HG03439 (cell line): ENCODE data around the gene TNIK.
"Not testable (repeated sequence)": the region's sequence is repeated elsewhere in the genome, so short reads cannot be mapped to it uniquely, and the experiment has no call there.

ENCODE experiments used
- ATAC-seq: cut with Tn5 transposase; IDR thresholded peaks from one replicate; pipeline ENCODE4 v1.9.1; 2021; ENCODE audit warnings: mild to moderate bottlenecking, moderate library complexity; ENCODE audit not compliant: unreplicated experiment

Gene TNIK

DNA sequence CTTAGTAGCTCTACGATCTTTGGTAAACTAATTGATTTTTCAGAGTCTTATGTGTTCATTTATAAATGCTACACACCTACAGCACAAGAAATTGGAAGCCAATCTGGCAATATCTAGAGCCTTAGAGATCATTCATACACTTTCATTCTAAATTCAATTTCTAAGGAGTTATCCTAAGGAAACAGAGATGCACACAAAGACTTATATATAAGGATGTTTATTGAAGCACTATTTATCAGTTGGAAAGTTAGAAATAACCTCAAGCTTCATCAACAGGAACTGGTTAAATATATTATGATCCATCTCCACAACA, 12.7 kb downstream of the TNIK start:
- ATAC-seq = not testable (repeated sequence)

DNA sequence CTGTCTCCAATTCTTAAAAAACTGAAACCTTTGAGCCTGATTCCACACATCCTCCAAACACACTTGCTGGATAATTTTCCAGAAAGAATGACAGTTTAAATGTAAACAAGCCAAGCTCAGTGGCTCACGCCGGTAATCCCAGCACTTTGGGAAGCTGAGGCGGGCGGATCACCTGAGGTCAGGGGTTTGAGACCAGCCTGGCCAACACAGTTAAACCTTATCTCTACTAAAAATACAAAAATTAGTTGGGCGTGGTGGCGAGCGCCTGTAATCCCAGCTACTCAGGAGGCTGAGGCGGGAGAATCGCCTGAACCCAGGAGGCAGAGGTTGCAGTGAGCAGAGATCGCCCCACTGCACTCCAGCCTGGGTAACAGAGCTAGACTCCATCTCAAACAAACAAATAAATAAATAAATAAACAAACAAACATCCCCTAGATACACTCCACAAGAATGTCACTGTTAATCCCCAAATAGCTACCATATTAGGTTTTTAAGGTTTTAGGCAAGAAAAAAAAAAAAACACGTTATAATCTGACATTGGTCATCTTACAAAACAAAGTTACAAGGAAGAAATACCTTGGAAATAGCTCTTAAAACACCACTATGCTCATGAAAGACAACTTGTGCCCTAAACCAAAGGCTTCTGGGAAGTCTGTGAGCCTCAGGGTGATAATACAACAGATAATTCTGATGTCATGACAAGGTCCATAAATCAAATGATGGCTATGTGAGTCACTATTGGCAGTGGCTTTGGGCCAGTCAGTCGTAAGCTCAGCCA, 13.2 kb downstream of the TNIK start:
- ATAC-seq = no peak

DNA sequence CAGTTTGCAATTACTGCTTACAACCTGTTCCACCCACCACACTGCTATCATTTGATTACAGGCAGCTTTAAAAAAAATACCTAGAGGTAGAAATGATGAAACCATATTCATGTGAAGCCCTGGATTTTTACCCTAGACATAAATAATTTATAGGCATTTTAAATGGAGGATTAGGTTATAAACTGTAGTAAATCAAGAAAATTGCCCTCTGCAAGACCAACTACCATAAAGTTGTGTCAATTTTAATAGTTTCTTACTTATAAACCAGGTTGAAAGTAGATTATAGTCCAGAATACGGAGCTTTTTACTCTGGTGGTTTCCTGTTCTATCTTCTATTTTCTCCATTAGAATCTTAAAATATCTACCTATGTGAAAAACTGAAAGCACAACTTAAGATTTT, 13.9 kb downstream of the TNIK start:
- ATAC-seq = no peak

DNA sequence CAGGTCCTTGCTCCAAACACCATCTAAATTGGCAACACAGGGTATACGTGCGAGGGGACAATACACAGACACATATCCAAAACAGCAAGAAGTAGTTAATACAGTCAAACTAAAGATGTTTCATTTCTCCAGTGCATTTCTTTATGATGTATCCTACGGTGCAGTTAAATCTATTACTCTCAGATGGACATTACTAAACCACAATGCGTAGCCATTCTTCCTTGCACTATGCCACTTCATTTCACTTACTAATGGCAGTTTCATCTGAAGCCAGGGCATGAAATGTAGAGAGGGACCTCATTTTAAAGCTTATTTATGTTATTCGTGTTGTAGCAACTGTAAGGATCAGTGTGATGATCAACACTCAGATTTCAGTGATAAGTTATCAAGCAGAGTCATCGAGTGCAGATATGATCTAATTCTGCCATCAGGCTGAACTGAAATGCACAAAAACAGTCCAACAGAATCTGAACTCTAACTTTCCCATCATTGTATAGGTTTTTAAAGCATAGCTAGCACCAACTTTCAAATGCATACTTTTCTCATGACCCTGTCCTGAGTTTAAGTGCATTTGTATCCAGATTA, 14.5 kb downstream of the TNIK start:
- ATAC-seq = no peak

DNA sequence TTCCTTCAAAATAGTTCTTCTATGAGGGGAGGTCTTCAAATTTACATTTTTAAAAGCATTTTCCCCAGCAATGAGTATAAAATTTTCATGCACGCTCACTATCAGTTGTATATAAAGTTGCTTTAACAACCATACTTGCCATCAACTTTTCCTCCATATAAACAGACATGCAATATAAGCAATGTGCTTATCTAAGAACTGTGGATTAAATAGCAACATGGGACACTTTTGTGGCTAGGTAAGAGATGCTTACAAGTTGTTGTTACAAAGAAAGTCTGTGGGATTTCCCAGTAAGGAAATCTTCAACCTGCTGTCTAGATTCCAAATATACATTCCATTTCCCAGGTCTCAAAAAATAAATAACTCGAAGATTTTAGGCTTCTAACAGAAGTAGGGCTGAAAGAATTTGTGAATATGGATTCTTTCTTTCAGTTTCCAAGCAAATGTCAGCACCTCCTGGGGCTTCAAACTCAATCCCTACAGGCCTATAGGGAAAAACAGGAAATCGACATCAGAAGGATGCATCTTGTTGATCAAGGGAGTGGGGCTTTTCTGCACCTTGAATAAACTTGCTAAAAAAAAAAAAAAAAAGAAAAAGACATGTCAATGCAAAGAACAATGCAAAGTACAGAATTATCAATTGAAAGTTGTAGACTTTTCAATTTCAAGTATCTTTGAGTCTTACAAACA, 16.1 kb downstream of the TNIK start:
- no peak for ATAC-seq

DNA sequence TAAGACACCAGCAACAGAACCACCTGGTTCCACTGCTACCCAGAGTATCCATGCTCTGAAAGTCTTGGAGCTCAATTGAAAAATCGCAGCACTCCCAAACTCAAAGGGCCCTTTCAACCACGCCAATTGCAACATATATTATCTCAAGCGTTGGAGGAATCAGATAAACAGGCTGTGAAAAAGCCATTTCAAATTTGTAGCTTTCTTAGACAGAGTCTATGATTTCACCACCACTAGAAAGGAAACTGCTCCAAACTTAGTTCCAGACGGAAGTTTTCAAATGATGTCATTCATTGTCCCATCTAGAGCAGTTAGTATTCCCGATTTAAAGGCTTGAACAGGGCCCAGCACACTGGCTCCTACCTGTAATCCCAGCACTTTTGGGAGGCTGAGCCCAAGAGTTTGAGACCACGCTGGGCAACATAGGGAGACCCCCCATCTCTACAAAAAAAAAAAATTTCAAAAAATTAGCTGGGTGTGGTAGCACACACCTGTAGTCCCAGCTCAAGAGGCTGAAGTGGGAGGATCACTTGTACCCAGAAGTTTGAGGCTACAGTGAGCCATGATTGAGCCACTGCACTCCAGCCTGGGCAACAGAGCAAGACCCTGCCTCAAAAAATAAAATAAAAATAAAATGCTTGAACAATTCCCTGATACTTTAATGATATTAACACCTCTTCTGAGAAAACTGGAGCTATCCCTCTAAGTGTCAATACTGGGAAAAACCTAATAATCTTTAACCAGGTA, 16.8 kb downstream of the TNIK start:
- no peak for ATAC-seq

- ATAC-seq = no peak
Measured at GRCh38 chr3:171442184-171442583, 18.0 kb downstream of the TNIK start.

DNA sequence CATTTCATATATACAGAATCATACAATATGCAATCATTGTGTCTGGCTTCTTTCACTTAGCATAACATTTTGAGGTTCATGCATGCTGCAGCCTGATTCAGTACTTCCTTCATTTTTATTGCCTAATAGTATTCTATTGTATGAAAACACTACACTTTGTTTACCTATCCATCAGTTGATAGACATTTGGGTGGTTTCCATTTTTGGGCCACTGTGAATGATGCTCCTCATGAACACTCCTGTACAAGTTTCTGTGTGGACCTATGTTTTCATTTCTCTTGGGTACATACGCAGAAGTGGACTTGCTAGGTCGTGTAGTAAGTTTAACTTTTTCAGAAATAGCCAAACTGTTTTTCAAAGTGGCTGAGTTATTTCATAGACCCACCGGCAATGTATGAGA, 18.8 kb downstream of the TNIK start:
- no peak for ATAC-seq

DNA sequence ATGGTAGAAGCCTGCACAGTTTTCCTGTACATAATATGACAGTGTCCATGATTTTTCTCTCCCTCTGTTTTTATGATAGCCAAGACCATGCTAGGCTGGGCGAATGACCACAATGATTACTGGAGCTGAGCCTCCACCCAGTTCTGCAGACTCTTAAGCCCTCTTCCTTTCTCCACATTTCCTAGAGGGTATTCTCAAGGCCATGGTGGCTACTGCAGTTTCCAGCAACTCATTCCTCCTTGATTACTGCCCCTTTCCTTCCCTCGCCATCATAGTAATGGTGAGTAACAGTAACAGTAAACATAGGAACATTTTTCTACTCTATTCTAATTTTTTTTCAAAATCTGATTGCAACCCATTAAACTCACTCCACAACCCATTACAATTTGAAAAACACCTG, 20.2 kb downstream of the TNIK start:
- ATAC-seq = no peak

DNA sequence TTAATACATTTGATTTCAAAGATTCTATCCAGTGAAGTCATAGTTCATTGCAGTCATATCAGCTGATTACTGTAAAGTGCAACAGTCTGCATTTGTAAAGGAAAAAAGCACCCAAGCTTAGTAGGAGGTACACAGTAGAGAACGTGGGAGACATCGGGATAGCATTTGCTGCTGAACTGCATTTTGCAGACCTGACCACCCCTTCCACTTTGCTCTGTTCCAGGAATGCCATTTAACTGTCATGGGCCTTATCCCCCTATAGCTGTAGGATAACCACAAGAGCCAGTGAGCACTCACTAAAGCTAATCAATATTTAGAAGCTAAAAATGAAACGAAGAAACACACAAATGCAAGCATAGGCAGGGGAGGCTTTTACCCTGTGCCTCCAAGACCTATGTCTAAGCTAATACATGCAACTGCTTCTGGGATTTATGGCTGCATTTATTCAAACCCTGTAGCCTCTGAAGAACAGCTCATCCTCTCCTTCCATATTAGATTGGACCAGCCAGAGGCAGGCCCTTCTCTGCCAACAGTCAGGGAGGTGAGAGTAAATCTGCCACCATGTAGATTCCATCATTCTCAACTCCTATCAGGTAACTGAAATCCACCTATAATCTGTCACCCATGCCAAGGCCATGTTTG, 23.0 kb downstream of the TNIK start:
- no peak for ATAC-seq

DNA sequence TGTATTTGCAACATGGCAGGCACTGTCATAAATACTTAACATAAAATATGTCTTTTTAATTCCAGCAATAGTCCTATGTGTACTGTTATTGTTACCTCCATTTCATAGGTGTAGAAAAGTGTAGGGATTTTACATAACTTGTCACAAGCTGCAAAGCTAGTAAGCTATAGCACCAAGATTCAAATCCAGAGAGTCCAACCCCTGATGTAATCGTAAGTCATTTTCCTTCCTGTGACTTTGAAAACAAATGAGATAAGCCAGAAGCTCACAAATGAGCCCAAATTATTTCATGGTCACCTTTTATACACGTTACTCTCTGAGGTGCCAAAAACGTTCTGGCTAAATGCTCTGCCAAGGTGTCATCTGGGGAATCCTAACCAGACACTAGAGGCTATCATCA, 23.8 kb downstream of the TNIK start:
- ATAC-seq = no peak

DNA sequence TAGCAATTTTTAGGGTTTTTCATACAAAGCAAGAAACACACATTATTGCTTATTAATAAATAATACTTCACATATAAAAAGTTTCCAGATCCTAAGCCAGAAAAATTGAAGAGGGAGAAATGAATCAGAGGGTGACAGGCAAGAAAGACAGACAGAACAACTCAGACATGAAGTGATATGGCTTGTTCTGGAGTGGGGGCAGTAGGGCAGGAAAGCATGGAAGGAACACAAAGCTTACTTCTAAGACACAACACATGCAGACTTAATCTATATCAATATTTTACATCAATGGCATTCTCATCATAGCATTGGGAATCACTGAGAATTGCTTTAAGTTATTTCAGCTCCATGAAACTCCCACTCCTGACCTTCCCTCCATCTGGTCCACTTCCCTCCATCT, 24.4 kb downstream of the TNIK start:
- no peak for ATAC-seq

GRCh38 chr3:171435143-171435542, 25.1 kb downstream of the TNIK start:
- no peak for ATAC-seq

DNA sequence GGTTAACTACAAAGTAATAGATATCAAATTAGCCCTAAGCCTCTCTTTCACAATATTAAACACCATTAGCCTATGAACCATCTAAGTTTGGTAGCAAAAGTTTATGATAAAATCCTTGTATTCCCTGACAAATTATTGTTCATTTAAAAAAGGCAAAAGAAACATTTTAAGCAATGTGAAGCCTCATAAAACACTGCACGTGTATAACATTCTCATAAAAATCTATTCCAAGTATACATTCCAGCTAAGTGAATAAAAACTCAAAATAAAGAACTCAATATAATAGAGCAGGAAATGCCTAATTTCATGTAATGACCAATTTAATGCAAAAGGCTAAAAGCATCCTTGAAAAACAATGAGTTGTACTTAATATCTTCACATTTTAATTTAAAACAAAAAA, 27.7 kb downstream of the TNIK start:
- ATAC-seq = no peak

- no peak for ATAC-seq
Measured at GRCh38 chr3:171431550-171431949, 28.7 kb downstream of the TNIK start.

- no peak for ATAC-seq
Measured at GRCh38 chr3:171430530-171430929, 29.7 kb downstream of the TNIK start.

- ATAC-seq = no peak
Measured at GRCh38 chr3:171429635-171430034, 30.6 kb downstream of the TNIK start.

DNA sequence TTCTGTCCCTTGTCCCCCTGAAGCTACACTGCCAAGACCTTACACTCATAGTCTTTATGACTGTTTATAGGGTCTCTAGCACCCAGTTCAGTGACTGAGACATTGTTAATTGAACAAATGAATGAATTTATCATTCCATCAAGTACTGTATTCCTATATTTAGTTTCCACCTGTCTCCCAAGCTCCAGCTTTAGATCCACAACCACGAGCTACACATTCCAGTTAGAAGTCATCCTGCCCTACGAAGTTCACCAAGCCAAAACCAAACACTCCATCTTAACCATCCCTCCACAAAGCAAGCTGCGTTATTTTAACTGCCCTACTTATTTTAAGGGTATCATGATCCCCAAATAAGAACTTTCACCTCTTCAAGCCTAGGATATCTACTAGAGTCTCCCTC, 31.3 kb downstream of the TNIK start:
- ATAC-seq = no peak

DNA sequence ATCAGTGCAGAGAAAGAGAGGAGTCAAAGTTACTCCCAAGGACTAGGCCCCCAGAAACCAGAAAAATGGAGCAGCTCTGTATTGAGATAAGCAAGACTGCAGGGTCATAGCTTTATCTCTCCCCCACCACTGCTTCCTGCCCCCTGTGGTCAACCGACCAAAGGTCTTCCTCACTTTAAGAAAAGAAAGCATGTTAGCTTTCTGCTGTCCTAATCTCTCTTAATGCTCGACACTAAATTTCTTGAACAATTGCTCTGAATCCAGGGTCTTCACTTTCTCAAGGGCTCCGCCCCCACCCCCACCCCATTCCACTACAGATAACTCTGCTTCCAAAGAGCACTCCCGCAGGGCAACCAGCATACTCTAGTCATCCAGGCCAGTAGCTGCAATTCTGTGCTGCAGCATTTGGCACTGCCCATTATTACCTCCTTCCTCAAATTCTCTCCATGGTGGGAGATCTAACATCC, 31.9 kb downstream of the TNIK start:
- no peak for ATAC-seq

GRCh38 chr3:171427771-171428320, 32.4 kb downstream of the TNIK start:
- no peak for ATAC-seq

DNA sequence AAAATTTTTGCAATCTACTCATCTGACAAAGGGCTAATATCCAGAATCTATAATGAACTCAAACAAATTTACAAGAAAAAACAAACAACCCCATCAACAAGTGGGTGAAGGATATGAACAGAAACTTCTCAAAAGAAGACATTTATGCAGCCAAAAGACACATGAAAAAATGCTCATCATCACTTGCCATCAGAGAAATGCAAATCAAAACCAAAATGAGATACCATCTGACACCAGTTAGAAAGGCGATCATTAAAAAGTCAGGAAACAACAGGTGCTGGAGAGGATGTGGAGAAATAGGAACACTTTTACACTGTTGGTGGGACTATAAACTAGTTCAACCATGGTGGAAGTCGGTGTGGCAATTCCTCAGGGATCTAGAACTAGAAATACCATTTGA, 36.1 kb downstream of the TNIK start:
- ATAC-seq = not testable (repeated sequence)
